ENCODE results near the gene UQCRFS1.

The UQCRFS1 gene

DNA sequence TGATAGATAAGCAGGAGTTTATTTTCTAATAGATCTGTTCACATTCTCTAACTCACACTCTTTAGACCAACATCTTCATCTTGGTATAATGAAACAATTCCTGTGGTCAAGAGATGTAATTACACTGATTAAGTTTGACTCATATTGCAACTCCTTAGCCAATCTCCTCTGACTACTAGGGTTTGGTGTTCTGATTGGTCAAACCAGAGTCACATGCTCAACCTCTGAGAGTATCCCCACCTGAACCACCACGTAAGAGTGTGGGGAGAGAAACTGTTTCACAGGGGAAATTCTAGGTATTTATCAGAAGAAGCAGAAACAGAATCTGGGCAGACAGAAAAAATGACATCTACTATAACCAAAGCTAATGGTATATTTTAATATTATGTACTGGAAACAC, 42.4 kb downstream of the UQCRFS1 start:
- DNase-seq (ENCODE audit: low read depth in 2 of 3, low spot score in 1 of 3) = no peak

DNA sequence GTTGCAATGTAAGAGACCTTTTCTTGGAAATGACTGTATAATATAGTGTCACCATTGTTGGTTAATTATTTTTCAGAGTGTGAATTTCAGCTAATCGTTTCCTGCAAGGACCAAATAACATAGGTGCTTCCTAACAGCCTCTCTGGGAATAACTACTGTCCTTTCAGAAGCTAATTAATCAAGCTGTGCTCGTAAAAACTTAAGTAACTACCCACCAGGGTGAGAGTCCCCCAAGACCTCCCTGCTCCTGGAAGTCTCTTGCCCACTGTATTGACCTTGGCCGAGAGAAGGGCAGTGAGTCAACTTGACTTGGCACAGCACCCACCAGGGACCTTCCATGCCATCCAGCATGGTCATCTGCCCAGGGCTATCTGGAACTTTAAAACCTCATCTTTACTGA, 50.3 kb downstream of the UQCRFS1 start:
- DNase-seq (ENCODE audit: low read depth in 2 of 3, low spot score in 1 of 3) = no peak

DNA sequence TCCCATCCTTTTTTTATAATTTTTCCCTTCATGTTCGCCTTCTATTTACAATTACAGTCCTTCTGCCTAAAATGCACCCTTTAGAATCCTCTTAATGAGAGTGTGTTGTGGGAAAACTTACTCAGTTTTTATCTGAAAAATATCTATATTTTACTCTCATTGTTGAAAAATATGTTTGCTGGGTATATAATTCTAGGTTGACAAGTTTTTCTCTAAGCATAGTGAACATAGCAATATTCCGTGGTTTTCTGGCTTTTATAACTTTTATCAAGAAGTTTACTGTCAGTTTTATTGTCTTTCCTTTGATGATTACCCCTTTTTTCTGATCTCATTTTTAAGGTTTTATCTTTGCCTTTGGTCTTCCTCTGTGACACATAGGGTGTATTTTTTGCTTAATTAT, 57.3 kb downstream of the UQCRFS1 start:
- DNase-seq (ENCODE audit: low read depth in 2 of 3, low spot score in 1 of 3) = no peak
